ENCODE data around the gene TRIM45. TPM values are rescaled to one million over a fixed set of nuclear protein-coding genes. Genes with fewer than 3 reads are reported as not detected.

Gene TRIM45
- total RNA-seq, 3 donors from 2014 or later, result 1.1 to 8.2 (median 6.6) TPM

GRCh38 chr1:117127795-117128194, 6.2 kb upstream of the TRIM45 start:
- no peak for TF ChIP-seq POLR2A (IDR thresholded peaks at IDR 0.05)
- TF ChIP-seq CTCF (IDR thresholded peaks at IDR 0.05), result no peak
- Histone ChIP-seq H3K27me3 (no peaks in the 10 kb centered on the region), H3K9me3 (no peaks in the 10 kb centered on the region), H3K4me1 (no peaks in the 10 kb centered on the region), H3K36me3 (no peaks in the 10 kb centered on the region), H3K27ac (no peak overlapping the region), H3K4me3 (no peak overlapping the region)
- intact Hi-C loops (cut with DNase I; ENCODE audit: low total_unique reads), result loop anchor here (5.0 kb wide), 1 partner anchor 145 kb away; no protein-coding TSS in a partner anchor
- DNase-seq (ENCODE audit: low spot score in 2 of 2), result no peak

- Histone ChIP-seq H3K36me3 (no peaks in the 10 kb centered on the region), H3K27me3 (no peaks in the 10 kb centered on the region), H3K27ac (no peak overlapping the region), H3K9me3 (no peaks in the 10 kb centered on the region), H3K4me3 (no peak overlapping the region), H3K4me1 (peaks cover 3 to 7% of the 10 kb centered on the region in 2 donors)
- intact Hi-C loops (cut with DNase I; ENCODE audit: low total_unique reads), result loop anchor here (5.0 kb wide), 2 partner anchors 148 to 493 kb away; no protein-coding TSS in a partner anchor
- no peak for DNase-seq (ENCODE audit: low spot score in 2 of 2)
- TF ChIP-seq POLR2A (IDR thresholded peaks at IDR 0.05) (no peak), POLR2AphosphoS5 (IDR thresholded peaks at IDR 0.05) (no peak), CTCF (IDR thresholded peaks at IDR 0.05) (no peak)
These were observed 3.1 kb upstream of the TRIM45 start for GRCh38 chr1:117124661-117125060.

- TF ChIP-seq POLR2A (IDR thresholded peaks at IDR 0.05) (no peak), CTCF (IDR thresholded peaks at IDR 0.05) (no peak), POLR2AphosphoS5 (IDR thresholded peaks at IDR 0.05) (no peak)
- DNase-seq (ENCODE audit: low spot score in 2 of 2), result no peak
- intact Hi-C loops (cut with DNase I; ENCODE audit: low total_unique reads), result loop anchor here (5.0 kb wide), 1 partner anchor 494 kb away; no protein-coding TSS in a partner anchor
These were observed 1.7 kb upstream of the TRIM45 start for GRCh38 chr1:117123274-117123673.

GRCh38 chr1:117122330-117123025, 929 bp upstream of the TRIM45 start:
- TF ChIP-seq POLR2AphosphoS5 (IDR thresholded peaks at IDR 0.05), result no peak
- TF ChIP-seq POLR2A (IDR thresholded peaks at IDR 0.05), result no peak
- no peak for TF ChIP-seq CTCF (IDR thresholded peaks at IDR 0.05)
- intact Hi-C loops (cut with DNase I; ENCODE audit: low total_unique reads), result loop anchor here (5.0 kb wide), 1 partner anchor 495 kb away; no protein-coding TSS in a partner anchor
- Histone ChIP-seq H3K27ac (peak overlapping the region; percentile 94 to 96), H3K9me3 (no peaks in the 10 kb centered on the region), H3K4me1 (peaks cover 3 to 7% of the 10 kb centered on the region in 2 donors), H3K36me3 (no peaks in the 10 kb centered on the region), H3K27me3 (no peaks in the 10 kb centered on the region), H3K4me3 (peak overlapping the region; percentile 70 to 87 (median 76))
- DNase-seq (ENCODE audit: low spot score in 2 of 2), result no peak

More at GRCh38 chr1:117123274-117123673, 1.7 kb upstream of the TRIM45 start:
- no peak overlapping the region for H3K27ac ChIP-seq
- H3K36me3 ChIP-seq, result no peaks in the 10 kb centered on the region
- peaks cover 3 to 7% of the 10 kb centered on the region in 2 donors for H3K4me1 ChIP-seq
- H3K27me3 ChIP-seq, result no peaks in the 10 kb centered on the region
- H3K9me3 ChIP-seq, result no peaks in the 10 kb centered on the region
- H3K4me3 ChIP-seq, result no peak overlapping the region

All from breast epithelium (tissue), 4 donors.